ENCODE results near the gene C1orf21.
"Not testable (repeated sequence)": the region's sequence is repeated elsewhere in the genome, so short reads cannot be mapped to it uniquely, and the experiment has no call there.

Gene C1orf21, protein sequence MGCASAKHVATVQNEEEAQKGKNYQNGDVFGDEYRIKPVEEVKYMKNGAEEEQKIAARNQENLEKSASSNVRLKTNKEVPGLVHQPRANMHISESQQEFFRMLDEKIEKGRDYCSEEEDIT

GRCh38 chr1:184386312-184387068 lies at the start of gene C1orf21:
Gene C1orf21, plus strand, starts transcription at chr1:184387029. Its CDS starts 90,481 bp downstream, at chr1:184477510.
- DNase-seq (ENCODE audit: low read depth in 2 of 3, low spot score in 2 of 3) = peak; percentile 37 to 54 (median 43)

DNA sequence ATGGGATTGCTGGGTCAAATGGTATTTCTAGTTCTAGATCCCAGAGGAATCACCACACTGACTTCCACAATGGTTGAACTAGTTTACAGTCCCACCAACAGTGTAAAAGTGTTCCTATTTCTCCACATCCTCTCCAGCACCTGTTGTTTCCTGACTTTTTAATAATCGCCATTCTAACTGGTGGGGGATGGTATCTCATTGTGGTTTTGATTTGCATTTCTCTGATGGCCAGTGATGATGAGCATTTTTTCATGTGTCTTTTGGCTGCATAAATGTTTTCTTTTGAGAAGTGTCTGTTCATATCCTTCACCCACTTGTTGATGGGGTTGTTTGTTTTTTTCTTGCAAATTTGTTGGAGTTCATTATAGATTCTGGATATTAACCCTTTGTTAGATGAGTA lies 49.0 kb upstream of the C1orf21 start:
- DNase-seq (ENCODE audit: low read depth in 2 of 3, low spot score in 2 of 3) = not testable (repeated sequence)

GRCh38 chr1:184340984-184341383 lies 45.8 kb upstream of the C1orf21 start:
- no peak for DNase-seq (ENCODE audit: low read depth in 2 of 3, low spot score in 2 of 3)

GRCh38 chr1:184350573-184350972 lies 36.3 kb upstream of the C1orf21 start:
- no peak for DNase-seq (ENCODE audit: low read depth in 2 of 3, low spot score in 2 of 3)

GRCh38 chr1:184351416-184351975 lies 35.3 kb upstream of the C1orf21 start:
- no peak for DNase-seq (ENCODE audit: low read depth in 2 of 3, low spot score in 2 of 3)

DNA sequence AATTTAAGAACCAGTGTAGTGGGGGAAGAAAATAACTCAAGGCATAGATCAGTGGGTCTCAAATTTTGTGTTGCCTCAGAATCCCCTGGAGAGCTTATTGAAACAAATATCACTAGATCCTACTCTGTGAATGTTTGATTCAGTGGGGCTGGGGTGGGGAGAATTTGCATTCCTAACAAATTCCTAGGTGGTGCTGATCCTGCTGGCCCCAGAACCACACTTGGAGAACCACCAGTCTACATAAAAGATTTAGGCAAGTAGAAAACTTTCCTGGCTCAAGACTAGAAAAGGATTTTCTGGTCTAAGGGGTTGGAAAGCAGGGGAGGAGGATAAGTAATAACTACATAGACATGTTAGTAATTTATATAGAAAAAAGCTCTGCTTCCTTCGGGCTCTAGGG lies 34.1 kb upstream of the C1orf21 start:
- DNase-seq (ENCODE audit: low read depth in 2 of 3, low spot score in 2 of 3) = no peak

GRCh38 chr1:184354719-184355118 lies 32.1 kb upstream of the C1orf21 start:
- DNase-seq (ENCODE audit: low read depth in 2 of 3, low spot score in 2 of 3) = no peak

GRCh38 chr1:184356891-184357290 lies 29.9 kb upstream of the C1orf21 start:
- no peak for DNase-seq (ENCODE audit: low read depth in 2 of 3, low spot score in 2 of 3)

DNA sequence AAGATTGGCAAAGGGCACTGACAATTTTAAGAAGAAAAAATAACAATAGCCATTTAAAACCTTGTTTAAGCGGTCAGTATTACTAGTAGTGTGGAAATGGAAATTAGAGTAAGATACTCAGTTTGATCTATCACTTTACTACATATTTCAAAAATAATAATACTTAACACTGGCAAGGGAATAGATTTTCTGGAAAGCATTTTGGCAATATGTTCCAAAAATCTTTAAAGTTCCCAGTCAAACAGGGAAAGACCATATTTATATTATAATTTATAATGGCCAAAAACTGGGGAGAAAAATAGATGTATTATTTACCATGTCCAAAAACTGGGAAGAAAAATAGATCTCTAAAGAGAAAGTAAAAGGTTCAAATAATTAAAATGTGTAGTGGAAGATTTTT lies 28.6 kb upstream of the C1orf21 start:
- no peak for DNase-seq (ENCODE audit: low read depth in 2 of 3, low spot score in 2 of 3)

GRCh38 chr1:184359909-184360308 lies 26.9 kb upstream of the C1orf21 start:
- no peak for DNase-seq (ENCODE audit: low read depth in 2 of 3, low spot score in 2 of 3)

DNA sequence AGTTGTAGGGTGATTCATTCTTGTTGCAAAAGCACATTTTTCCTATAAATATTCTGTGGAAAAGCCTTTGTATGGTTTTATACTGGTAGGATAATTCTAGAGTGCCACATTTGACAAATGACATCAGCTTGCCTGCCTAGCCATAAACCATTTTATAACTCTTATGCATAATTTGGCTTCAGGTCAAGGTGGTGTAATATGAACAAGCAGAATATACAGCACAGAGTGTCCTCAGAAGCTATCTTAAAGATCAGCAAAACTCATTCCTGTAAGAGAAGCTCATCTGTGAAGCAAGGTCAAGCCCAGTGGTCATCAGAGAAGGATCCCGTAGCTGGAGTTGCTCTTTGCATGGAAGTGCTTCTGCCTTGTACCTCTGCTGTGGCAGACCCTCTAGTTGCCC lies 24.0 kb upstream of the C1orf21 start:
- no peak for DNase-seq (ENCODE audit: low read depth in 2 of 3, low spot score in 2 of 3)

DNA sequence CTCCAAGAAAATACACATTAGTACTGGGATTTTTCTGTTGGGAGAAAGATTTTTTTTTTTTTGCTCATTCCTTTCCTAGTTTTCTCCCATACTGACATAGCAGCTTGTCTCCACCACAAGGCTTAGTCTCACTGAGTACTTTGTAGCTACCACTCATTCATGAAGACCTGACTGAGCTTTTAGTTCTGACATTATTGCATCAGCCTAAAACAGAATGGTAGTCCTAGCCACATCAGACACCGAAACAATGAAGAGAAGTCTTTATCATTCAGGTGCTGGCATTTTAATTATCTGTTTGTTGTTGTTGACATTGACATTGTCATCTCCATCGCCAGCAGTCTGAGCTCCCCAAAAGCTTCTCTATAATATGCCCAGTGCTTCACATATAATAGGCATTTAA lies 21.1 kb upstream of the C1orf21 start:
- DNase-seq (ENCODE audit: low read depth in 2 of 3, low spot score in 2 of 3) = no peak

GRCh38 chr1:184366997-184367396 lies 19.8 kb upstream of the C1orf21 start:
- no peak for DNase-seq (ENCODE audit: low read depth in 2 of 3, low spot score in 2 of 3)

- DNase-seq (ENCODE audit: low read depth in 2 of 3, low spot score in 2 of 3) = no peak
These were observed 19.3 kb upstream of the C1orf21 start for GRCh38 chr1:184367427-184368038.

GRCh38 chr1:184368354-184368753 lies 18.5 kb upstream of the C1orf21 start:
- DNase-seq (ENCODE audit: low read depth in 2 of 3, low spot score in 2 of 3) = no peak

DNA sequence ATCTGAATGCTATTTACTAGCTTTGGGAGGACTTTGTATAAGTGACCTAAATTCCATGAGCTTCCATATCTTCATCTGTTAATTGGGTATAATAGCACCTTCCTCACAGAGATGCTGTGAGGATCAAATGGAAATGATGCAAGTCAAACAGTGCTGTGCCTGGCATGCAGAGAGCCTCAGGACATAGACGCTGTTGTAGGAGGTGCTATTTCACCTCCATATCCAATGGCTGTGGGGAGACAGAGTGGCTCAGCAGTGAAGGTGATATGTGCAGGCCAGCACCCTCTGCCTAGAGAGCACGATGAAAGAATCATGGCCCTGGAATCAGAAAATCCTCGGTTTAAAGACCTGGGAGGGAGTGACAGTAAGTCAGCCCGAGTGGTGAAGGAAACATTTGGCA lies 16.0 kb upstream of the C1orf21 start:
- DNase-seq (ENCODE audit: low read depth in 2 of 3, low spot score in 2 of 3) = no peak

GRCh38 chr1:184373155-184373554 lies 13.7 kb upstream of the C1orf21 start:
- no peak for DNase-seq (ENCODE audit: low read depth in 2 of 3, low spot score in 2 of 3)

DNA sequence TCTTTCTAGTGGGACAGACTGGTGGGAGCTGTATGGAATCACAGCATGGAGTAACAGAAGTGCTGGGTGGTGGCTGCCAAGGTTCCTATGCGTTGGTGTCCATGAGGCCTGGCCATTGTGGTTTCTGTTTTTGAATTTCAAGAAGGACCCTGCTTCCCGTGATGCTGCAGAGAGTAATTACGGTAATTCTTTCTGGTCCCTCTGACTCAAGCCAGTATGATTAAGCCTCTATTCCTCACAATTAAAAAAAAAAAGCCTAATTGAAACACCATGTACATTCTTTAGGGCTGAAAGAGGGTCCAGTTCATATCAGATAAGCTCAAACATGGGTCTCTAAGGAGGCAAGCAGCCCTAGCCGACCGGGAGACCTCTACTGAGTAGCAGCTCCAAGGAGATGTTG lies 10.5 kb upstream of the C1orf21 start:
- DNase-seq (ENCODE audit: low read depth in 2 of 3, low spot score in 2 of 3) = no peak

- no peak for DNase-seq (ENCODE audit: low read depth in 2 of 3, low spot score in 2 of 3)
These were observed 7.6 kb upstream of the C1orf21 start for GRCh38 chr1:184379111-184379752.

DNA sequence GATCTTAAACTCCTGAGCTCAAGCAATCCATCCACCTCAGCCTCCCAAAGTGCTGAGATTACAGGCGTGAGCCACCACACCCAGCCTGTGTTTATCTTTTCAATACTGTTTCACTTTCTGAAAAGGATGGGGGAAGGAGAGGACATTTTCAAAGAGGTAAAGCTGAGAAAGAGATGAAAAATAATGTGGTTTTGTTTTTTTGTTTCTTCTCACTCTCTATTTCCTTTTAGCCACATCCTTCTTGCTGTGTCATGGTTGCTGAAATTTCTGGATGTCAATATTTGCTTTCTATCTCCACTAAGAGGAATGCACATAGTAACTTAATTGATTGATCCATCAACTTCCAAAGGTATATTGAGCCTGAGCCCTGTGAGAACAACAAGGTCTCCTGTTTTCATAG lies 6.4 kb upstream of the C1orf21 start:
- DNase-seq (ENCODE audit: low read depth in 2 of 3, low spot score in 2 of 3) = no peak

DNA sequence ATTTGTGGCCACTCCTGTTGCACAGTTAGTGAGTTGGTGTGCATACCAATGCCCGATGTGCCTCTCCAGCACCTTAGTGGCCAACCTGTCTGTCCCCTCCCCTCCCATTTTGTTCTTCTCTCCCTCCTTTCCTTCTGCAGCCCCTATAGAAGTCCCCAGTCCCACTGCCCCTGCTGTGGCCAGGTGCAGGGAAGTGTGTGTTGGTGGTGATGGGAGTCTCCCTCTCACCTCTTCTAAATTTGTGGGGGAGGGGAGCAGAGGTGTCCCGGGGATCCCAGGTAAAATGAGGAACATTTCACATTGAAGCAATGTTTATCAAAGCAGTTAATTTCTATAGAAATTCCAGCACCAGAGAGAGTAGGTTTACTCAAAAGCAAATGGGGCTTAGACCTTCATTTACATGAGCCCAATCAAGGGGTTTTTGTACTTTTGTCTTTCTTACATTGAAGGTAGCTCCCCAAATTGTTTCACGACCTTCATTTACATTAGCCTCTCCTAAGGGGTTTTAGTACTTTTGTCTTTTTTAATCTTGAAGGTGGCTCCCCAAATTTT lies 3.0 kb upstream of the C1orf21 start:
- no peak for DNase-seq (ENCODE audit: low read depth in 2 of 3, low spot score in 2 of 3)
